ENCODE data around the gene CIRBP. TPM values are rescaled to one million over a fixed set of nuclear protein-coding genes. Genes with fewer than 3 reads are reported as not detected.

Gene CIRBP
- total and polyA plus RNA-seq, 5 donors from 2014 or later = 172 to 497 (median 232) TPM

GRCh38 chr19:1249298-1249989, 19.7 kb upstream of the CIRBP start:
- Mint-ChIP-seq H3K4me3 (peak overlapping the region; percentile 91 to 100 (median 94)), H3K27me3 (no peaks in the 10 kb centered on the region), H3K4me1 (peaks cover 0 to 14% (median 6%) of the 10 kb centered on the region in 4 donors), H3K27ac (peak overlapping the region; percentile 58 to 95 (median 80)), H3K9me3 (peaks cover 0 to 4% (median 0%) of the 10 kb centered on the region in 7 donors), H3K36me3 (no peaks in the 10 kb centered on the region)
- Histone ChIP-seq H3K4me1 (ENCODE audit: control insufficient read depth, insufficient read depth, low read length, poor library complexity, severe bottlenecking) (peaks cover 49% of the 10 kb centered on the region), H3K27me3 (ENCODE audit: control insufficient read depth, insufficient read depth, low read length) (no peaks in the 10 kb centered on the region), H3K27ac (ENCODE audit: insufficient read depth, low read length, poor library complexity, severe bottlenecking) (peak overlapping the region; percentile 97), H3K9me3 (ENCODE audit: control insufficient read depth in 2 of 2, low read length in 2 of 2) (no peaks in the 10 kb centered on the region), H3K4me3 (ENCODE audit: low read depth, low read length) (no peak overlapping the region), H3K36me3 (ENCODE audit: control insufficient read depth, insufficient read depth, low read length) (peaks cover 5% of the 10 kb centered on the region)
- ATAC-seq (ENCODE audit: low read depth in 2 of 2) (peak; percentile 65), DNase-seq (peak; percentile 91 to 96 (median 94))

GRCh38 chr19:1249990-1250436, 19.1 kb upstream of the CIRBP start:
- ATAC-seq (ENCODE audit: low read depth in 2 of 2) = no peak
- peak overlapping the region; percentile 88 for H3K27ac ChIP-seq (ENCODE audit: insufficient read depth, low read length, poor library complexity, severe bottlenecking)
- peaks cover 0 to 17% (median 5%) of the 10 kb centered on the region in 4 donors for H3K4me1 Mint-ChIP-seq
- peaks cover 0 to 4% (median 0%) of the 10 kb centered on the region in 7 donors for H3K9me3 Mint-ChIP-seq
- peaks cover 11% of the 10 kb centered on the region for H3K36me3 ChIP-seq (ENCODE audit: control insufficient read depth, insufficient read depth, low read length)
- DNase-seq = no peak
- H3K27me3 Mint-ChIP-seq = no peaks in the 10 kb centered on the region
- H3K27ac Mint-ChIP-seq = peak overlapping the region; percentile 26 to 80 (median 58)
- H3K36me3 Mint-ChIP-seq = no peaks in the 10 kb centered on the region
- H3K9me3 ChIP-seq (ENCODE audit: control insufficient read depth in 2 of 2, low read length in 2 of 2) = no peaks in the 10 kb centered on the region
- peaks cover 49% of the 10 kb centered on the region for H3K4me1 ChIP-seq (ENCODE audit: control insufficient read depth, insufficient read depth, low read length, poor library complexity, severe bottlenecking)
- no peaks in the 10 kb centered on the region for H3K27me3 ChIP-seq (ENCODE audit: control insufficient read depth, insufficient read depth, low read length)
- no peak overlapping the region for H3K4me3 ChIP-seq (ENCODE audit: low read depth, low read length)
- peak overlapping the region; percentile 91 to 100 (median 94) for H3K4me3 Mint-ChIP-seq

GRCh38 chr19:1250437-1251260, 18.5 kb upstream of the CIRBP start:
- Mint-ChIP-seq H3K4me3 (peak overlapping the region; percentile 90 to 99 (median 95)), H3K4me1 (peaks cover 0 to 18% (median 5%) of the 10 kb centered on the region in 4 donors), H3K9me3 (peaks cover 0 to 4% (median 0%) of the 10 kb centered on the region in 7 donors), H3K27ac (peak overlapping the region in 2 of 3 donors; percentile 26 to 89), H3K27me3 (no peaks in the 10 kb centered on the region), H3K36me3 (no peaks in the 10 kb centered on the region)
- Histone ChIP-seq H3K36me3 (ENCODE audit: control insufficient read depth, insufficient read depth, low read length) (peaks cover 17% of the 10 kb centered on the region), H3K27ac (ENCODE audit: insufficient read depth, low read length, poor library complexity, severe bottlenecking) (peak overlapping the region; percentile 88), H3K4me1 (ENCODE audit: control insufficient read depth, insufficient read depth, low read length, poor library complexity, severe bottlenecking) (peaks cover 47% of the 10 kb centered on the region), H3K9me3 (ENCODE audit: control insufficient read depth in 2 of 2, low read length in 2 of 2) (no peaks in the 10 kb centered on the region), H3K4me3 (ENCODE audit: low read depth, low read length) (peak overlapping the region; percentile 51), H3K27me3 (ENCODE audit: control insufficient read depth, insufficient read depth, low read length) (no peaks in the 10 kb centered on the region)
- peak; percentile 61 to 76 (median 76) for DNase-seq
- no peak for ATAC-seq (ENCODE audit: low read depth in 2 of 2)

- ATAC-seq (ENCODE audit: low read depth in 2 of 2) (no peak), DNase-seq (peak; percentile 58 to 85 (median 60))
- Mint-ChIP-seq H3K36me3 (no peaks in the 10 kb centered on the region), H3K27ac (peak overlapping the region; percentile 89 to 95 (median 95)), H3K27me3 (no peaks in the 10 kb centered on the region), H3K4me3 (peak overlapping the region; percentile 90 to 99 (median 95)), H3K4me1 (peaks cover 0 to 22% (median 5%) of the 10 kb centered on the region in 4 donors), H3K9me3 (peaks cover 0 to 4% (median 0%) of the 10 kb centered on the region in 7 donors)
- Histone ChIP-seq H3K4me1 (ENCODE audit: control insufficient read depth, insufficient read depth, low read length, poor library complexity, severe bottlenecking) (peaks cover 51% of the 10 kb centered on the region), H3K27me3 (ENCODE audit: control insufficient read depth, insufficient read depth, low read length) (no peaks in the 10 kb centered on the region), H3K4me3 (ENCODE audit: low read depth, low read length) (peak overlapping the region; percentile 51), H3K27ac (ENCODE audit: insufficient read depth, low read length, poor library complexity, severe bottlenecking) (peak overlapping the region; percentile 88), H3K36me3 (ENCODE audit: control insufficient read depth, insufficient read depth, low read length) (peaks cover 23% of the 10 kb centered on the region), H3K9me3 (ENCODE audit: control insufficient read depth in 2 of 2, low read length in 2 of 2) (no peaks in the 10 kb centered on the region)
Measured at GRCh38 chr19:1251330-1252220, 17.6 kb upstream of the CIRBP start.

- H3K36me3 ChIP-seq (ENCODE audit: control insufficient read depth, insufficient read depth, low read length) = peaks cover 30% of the 10 kb centered on the region
- peaks cover 57% of the 10 kb centered on the region for H3K4me1 ChIP-seq (ENCODE audit: control insufficient read depth, insufficient read depth, low read length, poor library complexity, severe bottlenecking)
- H3K27ac ChIP-seq (ENCODE audit: insufficient read depth, low read length, poor library complexity, severe bottlenecking) = peak overlapping the region; percentile 88
- DNase-seq (peak; percentile 53 to 88 (median 70)), ATAC-seq (ENCODE audit: low read depth in 2 of 2) (no peak)
- no peak overlapping the region for H3K4me3 ChIP-seq (ENCODE audit: low read depth, low read length)
- Mint-ChIP-seq H3K36me3 (no peaks in the 10 kb centered on the region), H3K27ac (peak overlapping the region; percentile 41 to 82 (median 65)), H3K27me3 (no peaks in the 10 kb centered on the region), H3K9me3 (peaks cover 0 to 4% (median 0%) of the 10 kb centered on the region in 7 donors), H3K4me3 (peak overlapping the region; percentile 90 to 99 (median 95)), H3K4me1 (peaks cover 0 to 23% (median 5%) of the 10 kb centered on the region in 4 donors)
- no peaks in the 10 kb centered on the region for H3K27me3 ChIP-seq (ENCODE audit: control insufficient read depth, insufficient read depth, low read length)
- no peaks in the 10 kb centered on the region for H3K9me3 ChIP-seq (ENCODE audit: control insufficient read depth in 2 of 2, low read length in 2 of 2)
Measured at GRCh38 chr19:1252221-1252820, 16.8 kb upstream of the CIRBP start.

- peak; percentile 4 to 9 for ATAC-seq (ENCODE audit: low read depth in 2 of 2)
- Mint-ChIP-seq H3K4me1 (peaks cover 0 to 30% (median 7%) of the 10 kb centered on the region in 4 donors), H3K9me3 (peaks cover 0 to 4% (median 0%) of the 10 kb centered on the region in 7 donors), H3K27me3 (no peaks in the 10 kb centered on the region), H3K4me3 (peak overlapping the region; percentile 72 to 96 (median 80)), H3K36me3 (no peaks in the 10 kb centered on the region), H3K27ac (peak overlapping the region in 1 of 3 donors; percentile 73)
- Histone ChIP-seq H3K27ac (ENCODE audit: insufficient read depth, low read length, poor library complexity, severe bottlenecking) (peak overlapping the region; percentile 88), H3K36me3 (ENCODE audit: control insufficient read depth, insufficient read depth, low read length) (peaks cover 35% of the 10 kb centered on the region), H3K4me3 (ENCODE audit: low read depth, low read length) (no peak overlapping the region), H3K9me3 (ENCODE audit: control insufficient read depth in 2 of 2, low read length in 2 of 2) (no peaks in the 10 kb centered on the region), H3K4me1 (ENCODE audit: control insufficient read depth, insufficient read depth, low read length, poor library complexity, severe bottlenecking) (peaks cover 59% of the 10 kb centered on the region), H3K27me3 (ENCODE audit: control insufficient read depth, insufficient read depth, low read length) (no peaks in the 10 kb centered on the region)
- peak; percentile 64 to 89 (median 67) for DNase-seq
Measured at GRCh38 chr19:1252821-1253513, 16.2 kb upstream of the CIRBP start.
